ENCODE results near the gene HACD1. TPM values are rescaled to one million over a fixed set of nuclear protein-coding genes. Genes with fewer than 3 reads are reported as not detected.
"Not testable (repeated sequence)": the region's sequence is repeated elsewhere in the genome, so short reads cannot be mapped to it uniquely, and the experiment has no call there.

HACD1 gene
- total RNA-seq, 4 donors from 2014 or later, result 51.9 to 79.9 (median 71.2) TPM

DNA sequence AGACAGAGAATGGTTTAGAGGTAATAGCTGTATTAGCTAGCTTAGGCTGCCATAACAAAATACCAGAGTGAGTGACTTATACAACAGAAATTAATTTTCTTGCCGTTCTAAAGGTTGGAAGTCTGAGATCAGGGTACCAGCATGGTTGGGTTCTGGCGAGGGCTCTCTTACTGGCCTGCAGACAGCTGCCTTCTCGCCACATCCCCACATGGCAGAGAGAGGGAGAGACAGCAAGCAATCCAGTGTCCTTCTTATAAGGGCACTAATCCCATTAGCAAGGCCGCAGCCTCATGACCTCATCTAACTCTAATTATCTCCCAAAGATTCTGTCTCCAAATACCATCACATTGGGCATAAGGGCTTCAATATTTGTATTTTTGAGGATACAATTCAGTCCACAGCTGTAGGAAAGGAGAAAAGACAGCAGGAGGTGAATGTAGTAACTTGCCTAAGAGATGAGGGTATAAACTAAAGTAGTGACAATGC, 23.2 kb upstream of the HACD1 start:
- Histone ChIP-seq H3K27me3 (no peaks in the 10 kb centered on the region), H3K27ac (replicated peaks in 1 of 4) (no peak overlapping the region), H3K4me3 (no peak overlapping the region), H3K4me1 (peaks cover 12 to 21% (median 19%) of the 10 kb centered on the region in 4 donors), H3K9me3 (peaks cover 0 to 5% (median 0%) of the 10 kb centered on the region in 4 donors), H3K36me3 (no peaks in the 10 kb centered on the region)
- intact Hi-C loops (cut with DNase I), result loop anchor here (5.0 kb wide), 1 partner anchor 33 kb away; no protein-coding TSS in a partner anchor
- no peak for DNase-seq (ENCODE audit: extremely low spot score)
- TF ChIP-seq EP300 (IDR thresholded peaks at IDR 0.05) (no peak), POLR2A (IDR thresholded peaks at IDR 0.05; ENCODE audit: low read depth) (no peak), POLR2AphosphoS5 (IDR thresholded peaks at IDR 0.05) (no peak)
- TF ChIP-seq, protein P1, sequence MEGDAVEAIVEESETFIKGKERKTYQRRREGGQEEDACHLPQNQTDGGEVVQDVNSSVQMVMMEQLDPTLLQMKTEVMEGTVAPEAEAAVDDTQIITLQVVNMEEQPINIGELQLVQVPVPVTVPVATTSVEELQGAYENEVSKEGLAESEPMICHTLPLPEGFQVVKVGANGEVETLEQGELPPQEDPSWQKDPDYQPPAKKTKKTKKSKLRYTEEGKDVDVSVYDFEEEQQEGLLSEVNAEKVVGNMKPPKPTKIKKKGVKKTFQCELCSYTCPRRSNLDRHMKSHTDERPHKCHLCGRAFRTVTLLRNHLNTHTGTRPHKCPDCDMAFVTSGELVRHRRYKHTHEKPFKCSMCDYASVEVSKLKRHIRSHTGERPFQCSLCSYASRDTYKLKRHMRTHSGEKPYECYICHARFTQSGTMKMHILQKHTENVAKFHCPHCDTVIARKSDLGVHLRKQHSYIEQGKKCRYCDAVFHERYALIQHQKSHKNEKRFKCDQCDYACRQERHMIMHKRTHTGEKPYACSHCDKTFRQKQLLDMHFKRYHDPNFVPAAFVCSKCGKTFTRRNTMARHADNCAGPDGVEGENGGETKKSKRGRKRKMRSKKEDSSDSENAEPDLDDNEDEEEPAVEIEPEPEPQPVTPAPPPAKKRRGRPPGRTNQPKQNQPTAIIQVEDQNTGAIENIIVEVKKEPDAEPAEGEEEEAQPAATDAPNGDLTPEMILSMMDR (IDR thresholded peaks at IDR 0.05), result no peak
- WGBS, result 95% methylated on average over 4 of the region's 4 CpGs

DNA sequence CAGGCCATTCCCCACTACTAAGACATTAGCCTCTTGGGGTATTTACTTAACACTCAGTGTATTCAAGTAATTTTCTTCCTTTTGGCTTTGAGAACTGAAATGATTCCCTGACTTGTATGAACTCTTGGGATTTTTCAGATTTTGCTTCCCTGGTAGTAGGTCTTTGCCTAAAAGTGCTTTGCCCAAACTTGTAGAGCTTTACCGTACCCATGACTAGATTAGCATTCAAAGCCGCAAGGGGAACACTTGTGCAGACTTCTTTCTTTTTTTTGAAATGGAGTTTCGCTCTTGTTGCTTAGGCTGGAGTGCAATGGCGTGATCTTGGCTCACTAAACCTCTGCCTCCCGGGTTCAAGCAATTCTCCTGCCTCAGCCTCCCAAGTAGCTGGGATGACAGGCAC, 20.7 kb upstream of the HACD1 start:
- WGBS, result 94% methylated on average over 5 of the region's 5 CpGs
- TF ChIP-seq POLR2AphosphoS5 (IDR thresholded peaks at IDR 0.05) (no peak), EP300 (IDR thresholded peaks at IDR 0.05) (no peak), POLR2A (IDR thresholded peaks at IDR 0.05; ENCODE audit: low read depth) (no peak)
- TF ChIP-seq, protein P1 (IDR thresholded peaks at IDR 0.05), result no peak
- peaks cover 2 to 9% (median 6%) of the 10 kb centered on the region in 4 donors for H3K4me1 ChIP-seq
- DNase-seq (ENCODE audit: extremely low spot score), result no peak
- H3K36me3 ChIP-seq, result no peaks in the 10 kb centered on the region
- H3K27ac ChIP-seq (replicated peaks in 1 of 4), result no peak overlapping the region
- peaks cover 0 to 5% (median 0%) of the 10 kb centered on the region in 4 donors for H3K9me3 ChIP-seq
- H3K4me3 ChIP-seq, result no peak overlapping the region
- intact Hi-C loops (cut with DNase I), result no loop called here
- no peaks in the 10 kb centered on the region for H3K27me3 ChIP-seq

DNA sequence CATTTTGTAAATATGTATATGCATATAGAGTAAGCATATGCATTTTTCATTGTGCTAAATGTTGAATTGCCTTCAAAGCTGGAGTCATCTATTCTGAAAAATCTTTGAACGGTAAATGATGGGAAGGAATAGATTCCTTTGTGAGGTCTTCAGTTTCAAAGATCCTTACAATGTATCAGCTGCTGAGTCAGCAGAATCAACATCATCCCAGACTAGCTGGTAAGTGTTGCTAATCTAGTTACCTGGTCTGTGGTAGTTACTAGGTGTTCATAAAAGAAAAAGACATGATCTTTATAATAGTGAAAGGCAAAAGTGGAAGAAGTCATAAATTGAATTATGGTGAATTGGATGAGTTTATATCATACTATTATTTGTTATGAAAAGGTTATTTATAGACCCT, 16.2 kb upstream of the HACD1 start:
- Histone ChIP-seq H3K9me3 (no peaks in the 10 kb centered on the region), H3K4me1 (no peaks in the 10 kb centered on the region), H3K4me3 (no peak overlapping the region), H3K27ac (replicated peaks in 1 of 4) (no peak overlapping the region), H3K27me3 (no peaks in the 10 kb centered on the region), H3K36me3 (no peaks in the 10 kb centered on the region)
- TF ChIP-seq POLR2AphosphoS5 (IDR thresholded peaks at IDR 0.05) (no peak), POLR2A (IDR thresholded peaks at IDR 0.05; ENCODE audit: low read depth) (no peak), EP300 (IDR thresholded peaks at IDR 0.05) (no peak)
- TF ChIP-seq, protein P1 (IDR thresholded peaks at IDR 0.05), result no peak
- intact Hi-C loops (cut with DNase I), result no loop called here
- 81% methylated on average over 1 of the region's 1 CpG for WGBS
- DNase-seq (ENCODE audit: extremely low spot score), result no peak

GRCh38 chr10:17632590-17632989, 15.4 kb upstream of the HACD1 start:
- H3K9me3 ChIP-seq; DNase-seq (ENCODE audit: extremely low spot score); H3K27me3 ChIP-seq; intact Hi-C loops (cut with DNase I); H3K36me3 ChIP-seq; H3K4me3 ChIP-seq; H3K27ac ChIP-seq (replicated peaks in 1 of 4); H3K4me1 ChIP-seq: not testable (repeated sequence)
- whole genome bisulfite sequencing, result 83% methylated on average over 8 of the region's 8 CpGs

DNA sequence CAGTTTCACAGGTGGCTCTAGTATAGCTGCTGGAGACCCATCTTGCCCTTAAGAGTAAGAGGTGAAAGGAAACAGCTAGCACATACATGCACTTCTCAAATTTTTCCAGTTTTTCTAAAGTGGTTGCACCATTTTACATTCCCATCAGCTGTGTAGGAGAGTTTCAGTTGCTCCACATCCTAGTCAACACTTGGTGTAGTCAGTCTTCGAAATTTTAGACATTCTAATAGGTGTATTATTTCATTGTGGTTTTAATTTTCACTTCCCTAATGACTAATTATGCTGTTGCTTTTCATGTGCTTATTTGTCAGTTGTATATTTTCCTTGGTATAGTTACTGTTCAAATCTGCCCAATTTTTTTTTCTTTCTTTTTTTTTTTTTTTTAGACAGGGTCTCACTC, 9.5 kb upstream of the HACD1 start:
- H3K9me3 ChIP-seq, result no peaks in the 10 kb centered on the region
- no peak overlapping the region for H3K27ac ChIP-seq (replicated peaks in 1 of 4)
- no peak for TF ChIP-seq POLR2AphosphoS5 (IDR thresholded peaks at IDR 0.05)
- TF ChIP-seq, protein P1 (IDR thresholded peaks at IDR 0.05), result no peak
- no peak for TF ChIP-seq EP300 (IDR thresholded peaks at IDR 0.05)
- no peak for TF ChIP-seq POLR2A (IDR thresholded peaks at IDR 0.05; ENCODE audit: low read depth)
- intact Hi-C loops (cut with DNase I), result no loop called here
- H3K27me3 ChIP-seq, result no peaks in the 10 kb centered on the region
- 81% methylated on average over 1 of the region's 1 CpG for WGBS
- H3K36me3 ChIP-seq, result no peaks in the 10 kb centered on the region
- H3K4me3 ChIP-seq, result no peak overlapping the region
- no peaks in the 10 kb centered on the region for H3K4me1 ChIP-seq
- no peak for DNase-seq (ENCODE audit: extremely low spot score)

Measured in esophagus muscularis mucosa (tissue), 4 donors.